Measurements from ENCODE around the gene FAM135A. TPM values are rescaled to one million over a fixed set of nuclear protein-coding genes. Genes with fewer than 3 reads are reported as not detected.

Gene FAM135A
- total and polyA plus RNA-seq, 2 of the 13 experiments (the other 11 are each of a cell fraction or from before 2014, with no cell fraction given), result 26.9 to 31.5 TPM

GRCh38 chr6:70398783-70399728, 14.3 kb upstream of the FAM135A start (continued):
- no peak for TF ChIP-seq ZSCAN9 (CRISPR knock-in tag; IDR thresholded peaks at IDR 0.05; ENCODE audit: borderline replicate concordance)
- TF ChIP-seq, protein P1, sequence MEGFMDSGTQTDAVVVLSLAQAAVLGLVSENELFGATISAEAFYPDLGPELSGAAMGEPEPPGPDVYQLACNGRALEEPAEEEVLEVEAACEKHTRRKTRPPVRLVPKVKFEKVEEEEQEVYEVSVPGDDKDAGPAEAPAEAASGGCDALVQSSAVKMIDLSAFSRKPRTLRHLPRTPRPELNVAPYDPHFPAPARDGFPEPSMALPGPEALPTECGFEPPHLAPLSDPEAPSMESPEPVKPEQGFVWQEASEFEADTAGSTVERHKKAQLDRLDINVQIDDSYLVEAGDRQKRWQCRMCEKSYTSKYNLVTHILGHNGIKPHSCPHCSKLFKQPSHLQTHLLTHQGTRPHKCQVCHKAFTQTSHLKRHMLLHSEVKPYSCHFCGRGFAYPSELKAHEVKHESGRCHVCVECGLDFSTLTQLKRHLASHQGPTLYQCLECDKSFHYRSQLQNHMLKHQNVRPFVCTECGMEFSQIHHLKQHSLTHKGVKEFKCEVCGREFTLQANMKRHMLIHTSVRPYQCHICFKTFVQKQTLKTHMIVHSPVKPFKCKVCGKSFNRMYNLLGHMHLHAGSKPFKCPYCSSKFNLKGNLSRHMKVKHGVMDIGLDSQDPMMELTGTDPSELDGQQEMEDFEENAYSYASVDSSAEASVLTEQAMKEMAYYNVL (CRISPR knock-in tag; IDR thresholded peaks at IDR 0.05; ENCODE audit: borderline replicate concordance), result no peak
- no peak for TF ChIP-seq ZSCAN31 (CRISPR knock-in tag; IDR thresholded peaks at IDR 0.05; ENCODE audit: low read depth)
- TF ChIP-seq KMT2A (CRISPR knock-in tag; IDR thresholded peaks at IDR 0.05), result no peak
- no peak for TF ChIP-seq ZNF280D (CRISPR knock-in tag; IDR thresholded peaks at IDR 0.05)
- TF ChIP-seq, protein P2, sequence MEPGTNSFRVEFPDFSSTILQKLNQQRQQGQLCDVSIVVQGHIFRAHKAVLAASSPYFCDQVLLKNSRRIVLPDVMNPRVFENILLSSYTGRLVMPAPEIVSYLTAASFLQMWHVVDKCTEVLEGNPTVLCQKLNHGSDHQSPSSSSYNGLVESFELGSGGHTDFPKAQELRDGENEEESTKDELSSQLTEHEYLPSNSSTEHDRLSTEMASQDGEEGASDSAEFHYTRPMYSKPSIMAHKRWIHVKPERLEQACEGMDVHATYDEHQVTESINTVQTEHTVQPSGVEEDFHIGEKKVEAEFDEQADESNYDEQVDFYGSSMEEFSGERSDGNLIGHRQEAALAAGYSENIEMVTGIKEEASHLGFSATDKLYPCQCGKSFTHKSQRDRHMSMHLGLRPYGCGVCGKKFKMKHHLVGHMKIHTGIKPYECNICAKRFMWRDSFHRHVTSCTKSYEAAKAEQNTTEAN (CRISPR knock-in tag; conservative IDR thresholded peaks at IDR 0.05), result no peak
- no peak for TF ChIP-seq ZNF17 (CRISPR knock-in tag; IDR thresholded peaks at IDR 0.05)
- TF ChIP-seq ZNF788 (CRISPR knock-in tag; IDR thresholded peaks at IDR 0.05; ENCODE audit: borderline replicate concordance), result no peak
- no peak; the same call in 1 of the 2 replicates for TF ChIP-seq FOXJ3 (CRISPR knock-in tag; IDR thresholded peaks at IDR 0.05; ENCODE audit: borderline replicate concordance)
- TF ChIP-seq, protein P3, sequence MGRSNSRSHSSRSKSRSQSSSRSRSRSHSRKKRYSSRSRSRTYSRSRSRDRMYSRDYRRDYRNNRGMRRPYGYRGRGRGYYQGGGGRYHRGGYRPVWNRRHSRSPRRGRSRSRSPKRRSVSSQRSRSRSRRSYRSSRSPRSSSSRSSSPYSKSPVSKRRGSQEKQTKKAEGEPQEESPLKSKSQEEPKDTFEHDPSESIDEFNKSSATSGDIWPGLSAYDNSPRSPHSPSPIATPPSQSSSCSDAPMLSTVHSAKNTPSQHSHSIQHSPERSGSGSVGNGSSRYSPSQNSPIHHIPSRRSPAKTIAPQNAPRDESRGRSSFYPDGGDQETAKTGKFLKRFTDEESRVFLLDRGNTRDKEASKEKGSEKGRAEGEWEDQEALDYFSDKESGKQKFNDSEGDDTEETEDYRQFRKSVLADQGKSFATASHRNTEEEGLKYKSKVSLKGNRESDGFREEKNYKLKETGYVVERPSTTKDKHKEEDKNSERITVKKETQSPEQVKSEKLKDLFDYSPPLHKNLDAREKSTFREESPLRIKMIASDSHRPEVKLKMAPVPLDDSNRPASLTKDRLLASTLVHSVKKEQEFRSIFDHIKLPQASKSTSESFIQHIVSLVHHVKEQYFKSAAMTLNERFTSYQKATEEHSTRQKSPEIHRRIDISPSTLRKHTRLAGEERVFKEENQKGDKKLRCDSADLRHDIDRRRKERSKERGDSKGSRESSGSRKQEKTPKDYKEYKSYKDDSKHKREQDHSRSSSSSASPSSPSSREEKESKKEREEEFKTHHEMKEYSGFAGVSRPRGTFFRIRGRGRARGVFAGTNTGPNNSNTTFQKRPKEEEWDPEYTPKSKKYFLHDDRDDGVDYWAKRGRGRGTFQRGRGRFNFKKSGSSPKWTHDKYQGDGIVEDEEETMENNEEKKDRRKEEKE (IDR thresholded peaks at IDR 0.05), result no peak
- TF ChIP-seq ZNF260 (CRISPR knock-in tag; IDR thresholded peaks at IDR 0.05; ENCODE audit: borderline replicate concordance, low read depth), result no peak
- no peak for TF ChIP-seq ZBTB7A (CRISPR knock-in tag; IDR thresholded peaks at IDR 0.05)
- TF ChIP-seq, protein P4, sequence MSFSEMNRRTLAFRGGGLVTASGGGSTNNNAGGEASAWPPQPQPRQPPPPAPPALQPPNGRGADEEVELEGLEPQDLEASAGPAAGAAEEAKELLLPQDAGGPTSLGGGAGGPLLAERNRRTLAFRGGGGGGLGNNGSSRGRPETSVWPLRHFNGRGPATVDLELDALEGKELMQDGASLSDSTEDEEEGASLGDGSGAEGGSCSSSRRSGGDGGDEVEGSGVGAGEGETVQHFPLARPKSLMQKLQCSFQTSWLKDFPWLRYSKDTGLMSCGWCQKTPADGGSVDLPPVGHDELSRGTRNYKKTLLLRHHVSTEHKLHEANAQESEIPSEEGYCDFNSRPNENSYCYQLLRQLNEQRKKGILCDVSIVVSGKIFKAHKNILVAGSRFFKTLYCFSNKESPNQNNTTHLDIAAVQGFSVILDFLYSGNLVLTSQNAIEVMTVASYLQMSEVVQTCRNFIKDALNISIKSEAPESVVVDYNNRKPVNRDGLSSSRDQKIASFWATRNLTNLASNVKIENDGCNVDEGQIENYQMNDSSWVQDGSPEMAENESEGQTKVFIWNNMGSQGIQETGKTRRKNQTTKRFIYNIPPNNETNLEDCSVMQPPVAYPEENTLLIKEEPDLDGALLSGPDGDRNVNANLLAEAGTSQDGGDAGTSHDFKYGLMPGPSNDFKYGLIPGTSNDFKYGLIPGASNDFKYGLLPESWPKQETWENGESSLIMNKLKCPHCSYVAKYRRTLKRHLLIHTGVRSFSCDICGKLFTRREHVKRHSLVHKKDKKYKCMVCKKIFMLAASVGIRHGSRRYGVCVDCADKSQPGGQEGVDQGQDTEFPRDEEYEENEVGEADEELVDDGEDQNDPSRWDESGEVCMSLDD (CRISPR knock-in tag; IDR thresholded peaks at IDR 0.05; ENCODE audit: borderline replicate concordance), result no peak
- TF ChIP-seq ZNF749 (CRISPR knock-in tag; IDR thresholded peaks at IDR 0.05; ENCODE audit: borderline replicate concordance), result no peak
